Measurements from ENCODE around the gene DAPK2.
A peak's percentile ranks its signal among the peaks of the same experiment; 100 is the strongest.

The DAPK2 gene

DNA sequence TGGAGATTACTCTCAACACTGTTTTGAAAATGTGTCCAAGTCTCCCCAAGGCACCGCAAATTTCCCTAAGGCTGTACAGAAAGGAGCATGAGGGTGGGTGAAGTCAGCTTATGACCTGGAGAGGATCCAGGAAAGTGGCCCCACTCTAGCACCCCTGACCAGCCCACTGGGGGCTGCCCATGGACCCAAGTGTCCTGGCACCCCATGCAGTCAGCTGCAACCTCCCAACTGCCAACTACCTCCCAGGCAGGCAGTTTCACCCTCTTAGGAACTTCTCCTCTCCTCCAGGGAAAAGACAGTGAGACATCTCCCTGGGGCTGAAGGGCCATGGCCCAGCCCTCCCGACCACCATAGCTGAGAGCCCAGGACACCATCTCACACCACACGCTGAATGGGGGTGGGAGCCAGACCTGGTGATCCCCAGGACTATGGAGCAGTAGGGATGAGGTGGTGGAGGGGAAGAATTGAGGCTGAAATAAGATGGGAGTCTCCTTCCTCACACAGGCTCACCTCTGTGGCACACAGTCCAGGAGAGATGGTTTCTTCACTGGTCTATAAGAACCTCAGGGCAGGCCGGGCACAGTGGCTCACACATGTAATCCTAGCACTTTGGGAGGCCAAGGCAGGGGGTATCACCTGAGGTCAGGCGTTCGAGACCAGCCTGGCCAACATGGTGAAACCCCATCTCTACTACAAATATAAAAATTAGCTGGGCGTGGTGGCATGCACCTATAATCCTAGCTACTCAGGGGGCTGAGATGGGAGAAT, 104.4 kb downstream of the DAPK2 start:
- no peak for DNase-seq (ENCODE audit: low read depth)
- TF ChIP-seq, protein P1, sequence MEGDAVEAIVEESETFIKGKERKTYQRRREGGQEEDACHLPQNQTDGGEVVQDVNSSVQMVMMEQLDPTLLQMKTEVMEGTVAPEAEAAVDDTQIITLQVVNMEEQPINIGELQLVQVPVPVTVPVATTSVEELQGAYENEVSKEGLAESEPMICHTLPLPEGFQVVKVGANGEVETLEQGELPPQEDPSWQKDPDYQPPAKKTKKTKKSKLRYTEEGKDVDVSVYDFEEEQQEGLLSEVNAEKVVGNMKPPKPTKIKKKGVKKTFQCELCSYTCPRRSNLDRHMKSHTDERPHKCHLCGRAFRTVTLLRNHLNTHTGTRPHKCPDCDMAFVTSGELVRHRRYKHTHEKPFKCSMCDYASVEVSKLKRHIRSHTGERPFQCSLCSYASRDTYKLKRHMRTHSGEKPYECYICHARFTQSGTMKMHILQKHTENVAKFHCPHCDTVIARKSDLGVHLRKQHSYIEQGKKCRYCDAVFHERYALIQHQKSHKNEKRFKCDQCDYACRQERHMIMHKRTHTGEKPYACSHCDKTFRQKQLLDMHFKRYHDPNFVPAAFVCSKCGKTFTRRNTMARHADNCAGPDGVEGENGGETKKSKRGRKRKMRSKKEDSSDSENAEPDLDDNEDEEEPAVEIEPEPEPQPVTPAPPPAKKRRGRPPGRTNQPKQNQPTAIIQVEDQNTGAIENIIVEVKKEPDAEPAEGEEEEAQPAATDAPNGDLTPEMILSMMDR (conservative IDR thresholded peaks at IDR 0.05; ENCODE audit: control insufficient read depth, insufficient read depth, low read depth, low read length), result no peak
- H3K4me3 ChIP-seq (ENCODE audit: control insufficient read depth, low read depth, low read length), result no peak overlapping the region

DNA sequence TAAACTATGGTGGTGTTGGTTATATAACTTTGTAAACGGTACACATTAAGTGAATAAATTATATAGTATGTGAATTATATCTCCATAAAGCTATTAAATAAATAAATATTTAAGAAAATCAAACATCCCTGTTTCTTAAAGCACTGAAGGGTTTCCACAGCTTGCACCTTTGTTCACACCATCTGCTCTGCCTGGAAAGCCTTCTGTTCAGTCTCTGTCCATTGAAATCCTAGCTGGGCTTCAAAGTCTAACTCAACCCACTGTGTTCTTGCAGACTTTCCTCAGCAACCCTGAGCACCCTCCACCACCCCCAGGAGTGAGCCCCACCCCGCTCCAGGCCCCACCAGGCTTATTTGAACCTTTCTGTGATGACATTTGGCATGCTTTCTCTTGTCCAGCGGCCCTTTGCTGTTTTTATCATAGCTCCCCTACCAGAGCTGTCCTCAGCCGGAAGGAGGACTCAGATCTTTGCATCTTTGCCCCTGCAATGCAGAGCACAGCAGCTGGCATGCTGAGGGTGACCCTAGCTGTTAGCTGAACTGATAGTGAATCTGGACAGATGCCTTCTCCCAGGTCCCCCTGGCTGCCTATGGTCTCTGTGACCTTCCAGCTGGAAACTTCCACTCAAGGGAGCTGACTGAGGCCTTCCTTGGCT, 105.2 kb downstream of the DAPK2 start:
- TF ChIP-seq, protein P1 (conservative IDR thresholded peaks at IDR 0.05; ENCODE audit: control insufficient read depth, insufficient read depth, low read depth, low read length), result no peak

GRCh38 chr15:63939531-63940130, 106.7 kb downstream of the DAPK2 start:
- TF ChIP-seq, protein P1 (conservative IDR thresholded peaks at IDR 0.05; ENCODE audit: control insufficient read depth, insufficient read depth, low read depth, low read length), result no peak
- peak; percentile 71 for DNase-seq (ENCODE audit: low read depth)
- no peak overlapping the region for H3K4me3 ChIP-seq (ENCODE audit: control insufficient read depth, low read depth, low read length)

More for the DNA sequence above, 105.2 kb downstream of the DAPK2 start:
- no peak overlapping the region for H3K4me3 ChIP-seq (ENCODE audit: control insufficient read depth, low read depth, low read length)
- DNase-seq (ENCODE audit: low read depth), result no peak

- DNase-seq (ENCODE audit: low read depth), result no peak
- no peak overlapping the region for H3K4me3 ChIP-seq (ENCODE audit: control insufficient read depth, low read depth, low read length)
- TF ChIP-seq, protein P1 (conservative IDR thresholded peaks at IDR 0.05; ENCODE audit: control insufficient read depth, insufficient read depth, low read depth, low read length), result no peak
Observed at GRCh38 chr15:63938486-63939061, 107.7 kb downstream of the DAPK2 start.

DNA sequence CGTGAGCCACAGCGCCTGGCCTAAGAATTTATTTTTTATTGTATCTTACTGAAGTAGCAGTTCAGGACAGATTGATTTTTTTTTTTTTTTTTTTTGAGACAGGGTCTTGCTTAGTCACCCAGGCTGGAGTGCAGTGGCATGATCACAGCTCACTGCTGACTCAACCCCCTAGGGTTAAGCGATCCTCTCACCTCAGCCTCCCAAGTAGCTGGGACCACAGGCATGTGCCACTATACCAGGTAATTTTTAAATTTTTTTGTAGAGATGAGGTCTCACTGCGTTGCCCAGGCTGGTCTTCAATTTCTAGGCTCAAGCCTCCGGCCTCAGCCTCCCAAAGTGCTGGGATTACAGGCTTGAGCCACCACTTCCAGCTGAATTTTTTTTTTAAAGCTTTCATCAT, 112.8 kb downstream of the DAPK2 start:
- TF ChIP-seq, protein P1 (conservative IDR thresholded peaks at IDR 0.05; ENCODE audit: control insufficient read depth, insufficient read depth, low read depth, low read length), result no peak
- no peak for DNase-seq (ENCODE audit: low read depth)
- H3K4me3 ChIP-seq (ENCODE audit: control insufficient read depth, low read depth, low read length), result no peak overlapping the region

GRCh38 chr15:63931556-63931955, 114.7 kb downstream of the DAPK2 start:
- TF ChIP-seq, protein P1 (conservative IDR thresholded peaks at IDR 0.05; ENCODE audit: control insufficient read depth, insufficient read depth, low read depth, low read length), result no peak
- no peak for DNase-seq (ENCODE audit: low read depth)
- no peak overlapping the region for H3K4me3 ChIP-seq (ENCODE audit: control insufficient read depth, low read depth, low read length)
